GM12878 (cell line): ENCODE data around the gene GPR17. TPM values are rescaled to one million over a fixed set of nuclear protein-coding genes. Genes with fewer than 3 reads are reported as not detected.

ENCODE experiments used
- ATAC-seq: fragments of 200-7000 bp; cut with Tn5 transposase; 3 replicates; pipeline ENCODE4 v1.9.1; 2020; ENCODE audit warnings: mild to moderate bottlenecking, moderate library complexity
- BruUV-seq: library from RNA; stranded (reverse); fragments of 400-500 nt; replicated peaks from 2 replicates; lab custom pipeline; 2021; lab: Mats Ljungman, UMichigan
- CTCF ChIA-PET: fragments of 300-600 bp; sonication (Branson Sonifier 250); formaldehyde crosslinking; extraction: SDS; loops from one replicate; lab custom pipeline; 2021; ENCODE audit warnings: inconsistent platforms; lab: Yijun Ruan, JAX
- POLR2A ChIA-PET: fragments of 350-600 bp; formaldehyde crosslinking; extraction: SDS; loops from one replicate; lab custom pipeline; 2021; ENCODE audit warnings: inconsistent platforms; lab: Charles Lee
- RAD21 ChIA-PET: fragments of 300-600 bp; sonication (Branson Sonifier 250); formaldehyde crosslinking; loops from one replicate; lab custom pipeline; 2023; ENCODE audit warnings: antibody characterized with exemption; ENCODE audit not compliant: unreplicated experiment; lab: Charles Lee
- SMC1A ChIA-PET: fragments of 300-600 bp; sonication (Branson Sonifier 250); formaldehyde crosslinking; loops from one replicate; lab custom pipeline; 2023; ENCODE audit not compliant: unreplicated experiment, uncharacterized antibody; lab: Charles Lee
- DNase-seq: peaks from one replicate; pipeline ENCODE4 v3.0.0-alpha.2; 2011; ENCODE audit warnings: low read depth, low spot score
- FAIRE-seq: peaks from 3 replicates; lab custom pipeline; 2011; peaks lifted over from hg19 to GRCh38; lab: Jason Lieb, UNC
- H2AFZ ChIP-seq: 2 replicates; pipeline ENCODE4 v1.6.0; 2011; ENCODE audit warnings: low read depth, low read length, control low read depth; ENCODE audit not compliant: control insufficient read depth
- H3K27ac ChIP-seq: 2 replicates; pipeline ENCODE4 v1.5.1; 2011; ENCODE audit warnings: control low read depth; ENCODE audit not compliant: control insufficient read depth, insufficient read depth
- H3K27me3 ChIP-seq, 2 experiments: replicated peaks in 1 of 2; 2 replicates each; pipeline versions ENCODE4 v1.6.0 to v1.6.1; 2011; ENCODE audit warnings: low read length in 1 of 2; ENCODE audit not compliant: control insufficient read depth in 2 of 2, insufficient read depth in 2 of 2
- H3K36me3 ChIP-seq, 2 experiments: 2 replicates each; pipeline ENCODE4 v1.5.1; 2011; ENCODE audit warnings: low read length in 1 of 2; ENCODE audit not compliant: control insufficient read depth in 2 of 2, insufficient read depth in 2 of 2
- H3K4me1 ChIP-seq: 2 replicates; pipeline ENCODE4 v1.6.1; 2011; ENCODE audit warnings: mild to moderate bottlenecking, low read length, moderate library complexity, mixed read lengths; ENCODE audit not compliant: control insufficient read depth, insufficient read depth
- H3K4me2 ChIP-seq: 2 replicates; pipeline ENCODE4 v1.6.0; 2011; ENCODE audit warnings: control low read depth; ENCODE audit not compliant: control insufficient read depth, insufficient read depth
- H3K4me3 ChIP-seq: fragments of 200-600 bp; sonication (generic); 2 replicates; pipeline ENCODE4 v1.5.1; 2016
- H3K79me2 ChIP-seq: 2 replicates; pipeline ENCODE4 v1.6.0; 2011; ENCODE audit warnings: low read length; ENCODE audit not compliant: control insufficient read depth, insufficient read depth
- H3K9ac ChIP-seq: 2 replicates; pipeline ENCODE4 v1.8.0; 2011; ENCODE audit warnings: low read length, control low read depth, mixed read lengths; ENCODE audit not compliant: control insufficient read depth, insufficient read depth
- H3K9me3 ChIP-seq: replicated peaks from 3 replicates; pipeline ENCODE4 v1.5.1; 2011; ENCODE audit warnings: mild to moderate bottlenecking, low read length; ENCODE audit not compliant: control insufficient read depth, insufficient read depth
- H4K20me1 ChIP-seq: 2 replicates; pipeline ENCODE4 v1.6.0; 2011; ENCODE audit not compliant: control insufficient read depth, insufficient read depth
- FOXK2 ChIP-seq: fragments of 450-650 bp; IDR thresholded peaks from 2 replicates; pipeline ENCODE4 v1.6.1; 2017; ENCODE audit warnings: mild to moderate bottlenecking, moderate library complexity
- HCFC1 ChIP-seq: fragments of 150-350 bp; IDR thresholded peaks from 2 replicates; pipeline ENCODE4 v1.6.1; 2014; ENCODE audit warnings: low read length
- SMC3 ChIP-seq: IDR thresholded peaks from 2 replicates; pipeline ENCODE4 v1.6.1; 2011; ENCODE audit warnings: low read length, improper control_type of control experiment, borderline replicate concordance
- SPI1 ChIP-seq: IDR thresholded peaks from 2 replicates; pipeline ENCODE4 v1.6.1; 2011; ENCODE audit warnings: low read depth, mild to moderate bottlenecking, low read length, moderate library complexity, borderline replicate concordance; ENCODE audit not compliant: insufficient read depth
- ZNF592 ChIP-seq: fragments of 450-650 bp; IDR thresholded peaks from 2 replicates; pipeline ENCODE4 v1.6.1; 2017; ENCODE audit warnings: mild to moderate bottlenecking, moderate library complexity
- ZNF622 ChIP-seq: fragments of 450-650 bp; IDR thresholded peaks from 2 replicates; pipeline ENCODE4 v1.6.1; 2017; ENCODE audit warnings: mild to moderate bottlenecking, inconsistent platforms
- WGBS: methylation state at CpG from one replicate; pipeline ENCODE4 v1.1.6; 2016; ENCODE audit warnings: low lambda C conversion rate; ENCODE audit not compliant: insufficient replicate concordance, insufficient coverage; ENCODE audit errors: missing lambda C conversion rate; 5-methylcytosine and 5-hydroxymethylcytosine counted together
- in situ Hi-C: fragments of 300-500 bp; cut with MboI; formaldehyde crosslinking; loops from 9 replicates; pipeline ENCODE4 v1.14.3; 2018; ENCODE audit warnings: mixed read lengths
- intact Hi-C: fragments of 100-400 bp; cut with micrococcal nuclease; formaldehyde crosslinking; loops from one replicate; pipeline ENCODE4 v1.14.2; 2022; ENCODE audit not compliant: unreplicated experiment
- polyA plus RNA-seq, 11 experiments: library from polyadenylated mRNA; depleted of rRNA in 4 of 11; unstranded in 6 of 11; stranded (reverse) in 5 of 11; fragments of >200 nt; fragmentation: Nextera tagmentation in 4 of 11; fragmentation: Illumina TruSeq in 1 of 11; extraction: Ambion mirVana in 4 of 11; extraction: Trizol in 1 of 11; gene quantifications; 1 replicate in 1 of 11; 2 replicates in 10 of 11; pipeline versions ENCODE4 v1.2.1 to v1.2.3, GENCODE V29; 2011 to 2016; ENCODE audit warnings: inconsistent platforms in 2 of 11, missing spikeins in 2 of 11, low read depth in 1 of 11
- total RNA-seq, 4 experiments: library from RNA; depleted of rRNA in 3 of 4; stranded (reverse); fragments of >200 nt in 3 of 4; fragmentation: Illumina TruSeq in 1 of 4; extraction: Trizol in 1 of 4; gene quantifications; 2 replicates each; pipeline versions ENCODE4 v1.2.1 to v1.2.3, GENCODE V29; 2013 to 2021

Gene GPR17
- total and polyA plus RNA-seq, 10 of the 15 experiments (the other 5 are each of a cell fraction or from before 2014, with no cell fraction given): not detected

- Histone ChIP-seq H3K27me3 (peaks cover 3 to 10% of the 10 kb centered on the region in 2 experiments; a peak in 3 of 4 replicates), H3K4me3 (no peak overlapping the region), H3K4me1 (no peaks in the 10 kb centered on the region), H2AFZ (no peak overlapping the region), H3K36me3 (no peaks in the 10 kb centered on the region), H3K27ac (no peak overlapping the region), H3K4me2 (no peak overlapping the region), H3K9ac (no peak overlapping the region), H4K20me1 (no peaks in the 10 kb centered on the region), H3K79me2 (no peaks in the 10 kb centered on the region), H3K9me3 (no peaks in the 10 kb centered on the region)
- intact Hi-C loops: no loop called here
- TF ChIP-seq ZNF622 (no peak), HCFC1 (no peak), FOXK2 (no peak), SPI1 (no peak), SMC3 (no peak), ZNF592 (no peak)
- FAIRE-seq (no peak), ATAC-seq (no peak), DNase-seq (no peak)
- ChIA-PET CTCF (no interaction called here), POLR2A (no interaction called here), SMC1A (no interaction called here), RAD21 (interaction anchor here (0.7 kb wide), 1 partner anchor 40 kb away, joined by 3 read pairs; no protein-coding TSS in a partner anchor)
- in situ Hi-C loops: no loop called here
- 33% methylated on average over 5 of the region's 5 CpGs for WGBS
- no TSS peak for BruUV-seq
Measured at GRCh38 chr2:127670957-127671290, 25.0 kb downstream of the GPR17 start.
